Endometrial microvascular endothelial cells (primary cell): ENCODE data around the gene SMIM36. TPM values are rescaled to one million over a fixed set of nuclear protein-coding genes. Genes with fewer than 3 reads are reported as not detected.
"Not testable (repeated sequence)": the region's sequence is repeated elsewhere in the genome, so short reads cannot be mapped to it uniquely, and the experiment has no call there.

Experiments
- in situ Hi-C: cut with HindIII; loops from 2 replicates; pipeline ENCODE4 v1.10.0; 2017; ENCODE audit warnings: low sequenced_read_pairs, low pct_unique_long_range_greater_than_20kb; ENCODE audit errors: inconsistent ontology term
- total RNA-seq: library from RNA; depleted of rRNA; stranded (reverse); fragments of >200 nt; gene quantifications from one replicate; pipeline ENCODE4 v1.2.3, GENCODE V29; 2015; ENCODE audit errors: inconsistent ontology term

The SMIM36 gene
- total RNA-seq, 1 donor from 2014 or later: not detected

DNA sequence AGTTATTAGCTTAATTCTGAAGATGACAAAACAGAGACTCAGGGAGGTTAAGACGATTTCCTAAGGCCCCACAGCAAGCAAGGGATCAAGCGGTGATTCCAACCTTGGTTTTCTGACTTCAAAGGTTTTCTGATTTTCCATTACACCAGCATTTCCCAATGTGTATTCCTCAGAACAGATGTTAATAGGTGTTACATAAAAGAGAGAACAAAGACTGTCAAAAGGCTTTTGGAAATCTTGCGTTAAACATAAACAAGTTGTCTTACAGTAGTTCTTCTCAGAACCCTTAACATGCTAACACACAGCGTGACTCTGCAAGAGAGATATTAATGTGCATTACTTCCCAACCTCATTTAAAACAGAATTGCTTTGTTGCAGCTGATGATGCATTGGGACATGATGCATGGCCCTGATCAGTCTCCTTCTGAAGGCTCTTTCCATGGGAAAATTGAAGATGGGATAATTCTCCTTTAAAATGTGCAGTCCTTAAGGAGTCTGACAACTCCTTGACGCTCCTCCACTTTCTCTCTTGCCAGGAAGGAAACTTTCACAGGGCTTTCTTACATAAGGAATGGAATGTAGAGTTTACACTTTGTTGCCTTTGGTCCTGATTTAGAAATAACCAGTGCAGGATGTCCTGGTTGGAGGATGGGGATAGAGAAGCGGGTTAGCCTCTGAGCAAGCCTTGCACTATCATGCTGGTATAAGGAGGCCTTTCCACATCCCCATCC is 68.1 kb downstream of the SMIM36 start:
- in situ Hi-C loops: no loop called here

DNA sequence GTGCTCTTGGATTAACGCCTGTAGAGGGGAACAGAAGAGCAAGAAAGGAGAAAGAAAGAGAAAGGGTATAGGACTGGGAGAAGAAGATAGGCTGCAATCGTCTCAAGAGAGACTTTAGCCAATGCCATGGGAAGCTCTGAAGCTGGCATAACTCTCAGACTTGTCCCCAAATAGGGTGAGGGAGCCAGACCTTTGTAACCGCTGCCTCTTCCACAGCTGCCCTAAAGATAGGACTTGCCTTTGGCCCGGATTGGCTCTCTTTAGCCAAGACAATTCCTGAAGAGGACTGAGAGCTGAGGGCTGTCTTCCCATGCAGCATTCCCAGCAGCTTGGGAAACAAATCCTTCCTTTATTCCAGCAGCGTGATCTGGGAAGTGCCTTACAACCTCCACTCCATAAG is 68.8 kb downstream of the SMIM36 start:
- in situ Hi-C loops: no loop called here

DNA sequence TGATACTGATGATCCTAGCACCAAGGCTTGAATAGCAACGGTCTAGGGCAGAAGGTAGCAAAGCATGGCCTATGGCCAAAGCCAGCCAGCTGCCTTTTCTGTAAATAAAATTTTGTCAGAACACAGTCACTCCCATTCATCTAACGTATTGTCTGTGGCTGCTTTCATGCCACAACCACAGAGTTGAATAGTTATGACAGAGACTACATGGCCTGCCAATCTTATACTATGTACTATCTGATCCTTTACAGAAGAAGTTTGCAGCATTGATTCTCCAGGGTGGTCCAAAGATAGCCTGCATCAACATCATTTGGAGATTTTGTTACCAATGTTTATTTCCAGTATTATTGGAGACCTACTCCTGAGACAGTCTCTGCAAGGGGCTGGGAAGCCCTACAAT is 69.7 kb downstream of the SMIM36 start:
- in situ Hi-C loops: no loop called here

DNA sequence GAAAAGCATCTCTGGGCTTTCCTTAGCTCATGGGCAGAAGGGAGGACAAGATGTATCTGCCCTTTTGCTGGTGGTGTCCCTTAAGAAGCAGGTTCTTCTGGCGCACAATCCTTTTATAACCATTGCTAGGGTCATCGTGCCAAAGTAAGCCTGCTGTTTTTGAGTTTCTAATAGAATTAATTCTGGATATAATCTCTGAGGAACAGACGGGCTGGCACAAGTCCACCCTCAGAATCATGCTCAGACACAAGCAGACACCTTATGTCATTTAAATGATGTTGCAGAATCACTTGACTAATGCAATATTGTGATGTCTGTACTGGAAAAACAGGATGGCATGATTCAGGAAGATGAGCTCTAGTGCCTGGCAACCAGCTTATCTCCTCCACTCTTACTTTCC is 70.9 kb downstream of the SMIM36 start:
- in situ Hi-C loops: no loop called here

DNA sequence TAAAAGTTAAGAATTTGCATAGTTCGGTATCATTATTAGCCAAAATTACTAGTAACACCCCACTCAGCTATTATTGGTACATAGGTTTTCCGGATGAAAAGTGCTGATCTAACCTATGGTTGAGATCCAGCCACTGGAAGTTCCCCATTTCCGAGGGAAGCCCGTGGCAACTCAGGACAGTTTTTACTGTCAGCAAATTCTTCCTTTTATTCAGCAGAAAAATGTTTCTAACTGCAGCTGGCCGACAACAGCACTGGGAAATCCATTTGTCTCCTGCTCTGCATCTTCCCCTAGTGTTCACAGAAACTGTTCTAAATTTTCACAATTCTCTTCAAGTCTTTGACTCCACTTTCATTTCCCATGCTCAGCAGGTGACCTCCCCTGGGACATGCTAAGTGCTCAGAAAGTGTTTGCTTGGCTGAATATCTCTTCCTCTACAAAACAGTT is 74.1 kb downstream of the SMIM36 start:
- in situ Hi-C loops: no loop called here

DNA sequence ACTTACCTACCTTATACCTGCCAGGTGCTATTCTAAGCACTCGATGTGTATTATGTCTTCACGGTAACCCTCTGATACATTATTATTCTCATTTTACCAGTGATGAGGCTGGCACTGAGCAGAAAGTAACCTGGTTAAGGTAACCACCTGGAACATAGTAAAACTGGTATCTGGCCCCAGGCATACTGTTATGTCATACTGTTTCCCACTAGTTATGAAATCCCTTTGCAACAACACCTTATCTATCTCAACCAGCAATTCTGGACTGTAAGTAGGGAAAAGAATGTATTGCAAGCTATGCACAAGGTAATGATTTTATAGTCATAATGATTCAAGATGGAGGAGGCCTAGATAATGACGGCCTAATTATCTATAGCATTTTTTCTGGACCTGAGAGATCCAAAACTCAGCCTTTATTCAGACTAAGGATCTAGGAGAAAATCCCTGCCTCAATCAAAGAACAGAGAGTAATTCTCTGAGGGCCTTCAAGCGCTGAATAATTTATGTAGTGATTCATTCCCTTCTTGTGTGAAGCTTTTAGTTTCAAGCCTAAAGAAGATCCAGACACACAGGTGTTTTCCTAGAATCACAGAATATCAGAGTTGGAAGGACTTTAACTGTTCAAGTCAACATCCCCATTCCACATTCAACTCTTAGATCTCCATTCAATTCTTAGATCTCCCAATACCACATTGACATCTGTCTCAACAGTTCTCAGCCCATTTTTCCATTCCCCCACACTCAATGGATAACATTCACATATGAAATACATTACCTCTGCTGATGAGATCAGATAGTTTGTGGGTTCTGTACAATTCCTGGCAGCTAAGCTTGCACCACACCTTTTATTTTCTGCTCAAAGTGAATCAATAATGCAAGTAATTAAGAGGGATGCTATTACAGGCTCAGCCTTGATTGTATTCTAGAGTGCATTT is 74.8 kb downstream of the SMIM36 start:
- in situ Hi-C loops: no loop called here

DNA sequence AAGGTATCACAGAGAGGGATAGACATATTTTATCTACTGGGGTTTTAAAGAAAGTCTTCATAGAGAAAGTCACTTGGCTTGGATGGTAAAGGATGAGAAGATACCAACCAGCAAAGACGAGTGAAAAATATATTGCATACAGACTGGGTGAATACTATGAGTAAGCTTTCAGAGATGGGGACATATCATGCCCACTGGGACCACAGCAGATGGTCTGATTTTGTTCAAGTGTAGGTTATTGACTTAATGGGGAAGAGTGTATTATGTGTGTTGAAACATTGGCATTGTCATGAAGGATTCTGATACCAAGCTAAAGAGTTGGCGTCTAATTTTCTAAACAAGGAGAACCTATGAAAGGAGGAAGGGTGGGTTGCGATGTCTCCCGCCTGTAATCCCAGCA is 75.8 kb downstream of the SMIM36 start:
- in situ Hi-C loops: no loop called here

DNA sequence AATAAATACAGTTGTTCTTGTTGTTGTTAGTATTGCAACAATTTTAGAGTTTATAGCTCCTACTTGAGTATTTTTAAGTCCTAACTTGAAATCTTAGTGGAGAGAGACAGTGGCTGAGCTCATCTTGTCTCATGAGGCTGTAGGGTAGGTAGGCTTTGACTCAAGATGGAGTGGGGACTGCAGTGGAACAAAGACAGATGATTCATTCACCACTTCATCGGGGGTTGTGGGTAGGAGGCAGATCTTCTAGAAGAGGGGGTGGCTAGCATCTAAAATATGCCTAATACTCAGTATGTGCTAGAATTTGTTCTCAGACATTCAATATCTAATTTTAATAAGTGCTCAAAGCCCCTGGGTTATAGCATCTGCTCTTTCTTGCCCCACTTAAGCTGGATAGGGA is 76.5 kb downstream of the SMIM36 start:
- in situ Hi-C loops: no loop called here

DNA sequence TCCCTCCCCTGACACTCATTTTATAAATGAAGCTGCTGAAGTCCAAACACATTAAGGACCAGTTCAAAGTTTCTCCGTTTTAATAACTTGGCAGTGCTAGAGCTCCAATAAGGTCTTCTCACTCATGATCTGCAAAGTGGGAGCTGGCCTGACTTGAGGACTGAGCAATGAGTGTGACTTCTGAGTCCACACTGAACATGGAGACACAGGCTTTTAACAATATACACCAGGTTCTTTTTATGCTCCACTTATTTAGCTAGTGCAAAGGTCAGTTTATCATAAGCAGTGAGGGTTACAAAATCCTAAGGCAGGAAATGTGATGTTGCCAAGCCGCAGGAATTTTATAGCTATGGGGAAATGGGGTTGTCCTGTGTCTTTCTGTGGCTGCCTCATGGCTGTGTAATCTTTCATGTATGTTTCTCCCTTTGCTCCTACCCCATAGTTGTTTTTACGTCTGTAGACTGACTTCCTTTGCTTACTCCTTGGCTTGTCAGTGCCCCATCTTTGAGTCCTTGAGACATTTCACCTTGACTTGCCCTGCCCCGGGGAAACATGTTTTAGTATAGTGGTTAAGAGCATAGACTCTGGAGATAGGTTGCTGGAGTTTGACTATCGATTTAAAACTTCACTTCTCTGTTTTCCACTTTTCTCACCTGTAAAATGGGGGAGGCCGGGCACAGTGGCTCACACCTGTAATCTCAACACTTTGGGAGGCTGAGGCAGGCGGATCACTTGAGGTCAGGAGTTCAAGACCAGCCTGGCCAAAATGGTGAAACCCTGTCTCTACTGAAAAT is 77.4 kb downstream of the SMIM36 start:
- in situ Hi-C loops: no loop called here

DNA sequence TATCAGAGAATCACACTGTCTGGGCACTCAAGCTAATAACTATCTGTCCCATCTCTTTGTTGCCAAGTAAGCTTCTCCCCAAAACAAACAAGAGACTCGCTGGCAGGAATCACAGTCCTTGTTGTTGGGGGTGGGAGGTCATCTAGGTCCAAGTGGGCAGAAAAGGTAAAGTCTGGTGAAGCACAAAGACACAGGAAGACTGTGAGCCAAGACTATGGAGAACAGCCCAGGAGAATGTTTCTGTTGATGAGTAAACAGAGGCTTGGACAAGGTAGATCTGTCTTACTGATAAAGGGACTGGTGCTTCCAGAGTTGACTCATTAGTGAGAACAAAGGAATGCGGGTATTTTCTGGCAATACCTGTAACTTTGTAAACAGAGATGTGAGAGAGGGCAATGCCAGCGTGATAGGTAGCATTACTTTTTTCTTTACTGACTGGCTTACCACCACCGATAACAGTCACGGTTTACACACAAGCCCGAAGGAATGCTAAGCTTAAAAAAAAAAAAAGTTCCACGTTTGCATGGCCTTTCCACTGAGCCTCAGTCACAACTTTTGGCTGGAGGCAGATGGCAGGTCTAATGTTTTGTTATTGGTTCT is 78.1 kb downstream of the SMIM36 start:
- in situ Hi-C loops: no loop called here

DNA sequence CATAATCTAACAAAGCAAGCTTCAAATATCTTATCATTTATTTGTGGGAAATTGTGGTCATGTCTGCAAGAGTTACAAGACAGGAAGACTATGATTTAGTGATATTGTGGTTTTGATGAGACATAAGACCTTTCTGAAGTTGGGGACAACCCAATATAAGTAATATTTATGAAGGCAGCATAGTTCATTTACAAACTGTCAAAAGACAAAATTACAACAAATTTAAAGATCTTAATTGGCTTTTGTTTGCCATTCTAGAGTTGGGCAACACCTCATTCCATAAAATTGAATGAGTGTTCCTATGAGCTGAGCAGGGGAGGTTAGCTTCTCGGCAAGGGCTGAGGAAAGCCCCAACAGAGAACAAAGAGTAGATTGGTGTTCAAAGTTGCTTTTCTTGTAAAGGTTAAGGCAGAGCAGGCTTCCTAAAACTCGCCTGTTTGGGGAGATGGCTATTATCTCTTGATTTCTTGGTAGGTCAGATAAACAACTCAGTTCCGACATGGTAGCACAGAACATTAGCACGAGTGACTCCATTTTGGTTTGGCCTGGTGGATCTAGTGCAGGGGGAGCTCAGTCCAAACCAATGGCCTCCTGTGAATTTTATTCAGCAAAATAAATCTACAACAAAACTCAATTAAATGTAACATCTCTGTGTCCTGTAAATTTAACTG is 78.8 kb downstream of the SMIM36 start:
- in situ Hi-C loops: no loop called here

DNA sequence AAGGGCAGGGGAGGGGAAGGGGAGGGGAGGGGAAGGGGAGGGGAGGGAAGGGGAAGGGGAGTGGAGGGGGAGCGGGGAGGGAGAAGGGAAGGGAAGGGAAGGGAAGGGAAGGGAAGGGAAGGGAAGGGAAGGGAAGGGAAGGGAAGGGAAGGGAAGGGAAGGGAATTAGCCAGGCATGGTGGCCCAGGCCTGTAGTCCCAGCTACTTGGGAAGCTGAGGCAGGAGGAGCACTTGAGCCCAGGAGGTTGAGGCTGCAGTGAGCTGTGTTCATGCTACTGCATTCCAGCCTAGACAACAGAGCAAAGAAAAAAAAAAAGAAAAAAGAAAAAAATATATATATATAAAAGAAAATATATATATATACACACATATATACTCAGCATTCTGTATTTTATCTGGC is 79.3 kb downstream of the SMIM36 start:
- in situ Hi-C loops: not testable (repeated sequence)

DNA sequence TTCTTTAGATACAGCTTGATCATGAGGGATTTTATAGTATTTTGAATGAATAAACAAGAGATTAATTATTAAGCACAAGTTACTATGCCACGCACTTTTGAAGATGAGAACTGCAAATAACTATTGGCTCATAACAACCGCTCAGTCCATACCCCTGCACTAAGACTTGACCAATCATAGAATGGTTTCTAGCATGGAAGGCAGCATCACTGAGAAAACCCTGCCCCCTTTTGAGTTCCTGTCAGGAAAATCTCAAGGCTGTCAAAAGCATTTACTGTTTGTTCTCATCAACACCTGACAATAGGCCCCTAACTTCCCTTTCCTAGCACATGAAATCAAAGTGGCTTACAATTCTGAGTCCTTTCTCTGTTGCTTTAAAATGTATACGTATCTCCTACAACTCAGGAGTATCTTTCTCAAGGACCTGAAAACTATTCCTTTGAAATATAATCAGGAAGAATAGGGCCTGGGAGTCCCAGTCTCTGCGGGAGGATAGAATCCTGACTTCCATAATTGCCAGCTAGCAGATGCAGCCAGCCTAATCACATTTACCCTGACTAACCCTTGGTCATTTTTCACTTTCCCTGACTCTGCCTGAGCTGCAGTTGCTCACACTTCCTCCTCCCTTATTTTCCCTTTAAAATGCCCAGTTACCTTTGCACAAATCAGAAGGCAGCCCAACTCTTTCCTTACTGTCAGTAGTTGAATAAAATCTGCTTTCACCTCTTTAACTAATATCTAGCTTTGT is 80.5 kb downstream of the SMIM36 start:
- in situ Hi-C loops: no loop called here

DNA sequence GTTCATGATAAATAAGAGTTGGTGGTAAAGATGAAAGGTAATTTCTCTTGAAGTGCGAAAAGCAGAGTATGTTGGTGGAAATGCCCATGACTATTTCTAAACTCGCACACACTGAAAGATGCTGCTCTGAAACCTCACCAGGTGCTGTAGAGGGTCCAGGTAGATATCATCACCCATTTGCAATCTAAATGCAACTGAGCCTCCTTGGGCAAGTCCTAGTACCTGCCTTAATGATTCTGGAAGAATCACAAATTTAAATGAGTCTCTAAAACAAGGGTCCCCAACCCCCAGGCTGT is 83.7 kb downstream of the SMIM36 start:
- in situ Hi-C loops: no loop called here

DNA sequence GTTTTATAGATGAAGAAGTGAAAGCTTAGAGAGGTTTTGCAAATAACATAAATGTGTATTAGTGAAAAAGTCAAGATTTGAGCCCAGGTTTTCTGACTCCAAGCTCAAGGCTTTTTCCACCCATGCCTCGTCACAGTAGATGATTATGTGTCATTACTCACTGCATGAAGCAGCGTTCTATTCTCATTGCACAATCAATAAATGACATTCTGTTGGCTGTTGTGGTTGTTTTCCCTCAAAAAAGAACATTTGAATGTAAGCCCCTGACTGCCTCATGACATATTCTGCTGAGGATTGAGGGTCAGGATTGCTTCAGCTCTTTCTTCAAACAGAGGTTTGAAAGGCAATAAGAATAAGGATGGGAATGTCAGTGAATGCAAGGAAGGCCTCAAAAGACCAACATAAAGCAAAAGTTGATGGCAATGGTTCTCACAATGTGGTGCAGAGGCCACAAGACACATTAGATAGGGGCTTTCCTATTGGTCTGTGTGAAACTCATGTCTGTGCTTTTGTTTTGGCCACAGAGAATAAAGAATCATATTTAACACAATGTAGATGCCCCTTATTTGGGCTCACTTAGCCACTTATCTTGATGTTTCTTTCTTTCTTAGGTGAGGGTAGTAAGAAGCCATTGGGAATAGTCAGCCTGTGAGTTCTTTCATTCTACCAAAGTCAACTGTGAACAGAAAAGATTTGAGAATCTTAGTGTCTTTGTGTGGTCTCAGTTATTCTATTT is 84.2 kb downstream of the SMIM36 start:
- in situ Hi-C loops: no loop called here

DNA sequence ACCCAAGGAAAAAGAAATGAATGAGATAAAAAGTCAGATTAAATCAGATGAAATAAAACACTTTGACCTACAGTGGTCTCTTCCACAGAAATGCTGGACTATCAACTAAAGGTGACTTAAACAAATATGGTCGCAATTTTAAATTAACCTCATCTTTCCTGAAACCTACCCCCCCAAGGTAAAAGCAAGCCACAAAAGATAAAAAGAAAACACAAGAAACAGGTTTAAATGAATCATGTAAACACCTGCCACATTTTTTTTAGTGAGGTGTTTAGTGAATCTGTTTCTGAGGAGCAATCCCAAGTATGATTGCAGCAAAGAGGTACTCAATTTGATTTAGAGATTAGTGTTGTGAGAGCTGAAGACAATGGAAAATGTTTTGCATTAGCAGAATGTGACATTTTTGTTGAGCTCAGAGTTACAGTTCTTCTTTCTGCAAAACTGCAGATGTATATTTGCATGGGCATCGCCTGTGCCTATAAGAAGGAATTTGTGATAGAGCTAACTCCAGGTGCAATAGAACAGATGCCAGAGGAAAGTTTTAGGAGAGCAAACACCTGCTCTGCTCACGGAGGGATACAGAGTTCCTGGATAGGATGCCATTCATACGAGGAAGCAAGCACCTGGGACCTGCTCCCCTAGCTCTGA is 86.2 kb downstream of the SMIM36 start:
- in situ Hi-C loops: no loop called here

DNA sequence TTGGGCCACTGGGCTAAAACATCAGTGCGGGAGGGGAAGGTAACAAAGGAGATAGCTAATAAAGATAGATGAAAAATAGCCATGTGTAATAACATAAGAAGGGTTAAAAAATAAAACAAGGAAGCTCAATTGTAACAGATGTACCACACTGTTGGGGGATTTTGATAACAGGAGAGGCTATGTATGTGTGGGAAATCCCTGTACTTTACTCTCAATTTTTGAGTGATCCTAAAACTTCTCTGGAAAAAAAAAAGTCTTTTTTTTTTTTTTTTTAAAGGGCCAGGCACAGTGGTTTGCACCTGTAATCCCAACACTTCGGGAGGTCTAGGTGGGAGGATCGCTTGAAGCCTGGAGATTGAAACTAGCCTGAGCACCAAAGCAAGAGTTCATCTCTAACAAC is 87.7 kb downstream of the SMIM36 start:
- in situ Hi-C loops: no loop called here
